Cardiac fibroblast (primary cell): ENCODE results near the gene DDX42.

Source experiments
- DNase-seq, 2 donors: peaks; one replicate each; pipeline versions ENCODE4 v3.0.0 to v3.0.0-alpha.2; 2010; ENCODE audit warnings: low read depth in 2 of 2
- H3K4me3 ChIP-seq, 2 donors: replicated peaks in 1 of 2; 1 replicate in 1 of 2; 2 replicates in 1 of 2; pipeline ENCODE4 v1.5.1; 2011; ENCODE audit warnings: low read depth in 2 of 2, low read length in 2 of 2, mild to moderate bottlenecking in 2 of 2, moderate library complexity in 1 of 2
- CTCF ChIP-seq: IDR thresholded peaks from one replicate; pipeline ENCODE4 v1.5.1; 2011; ENCODE audit warnings: low read depth, mild to moderate bottlenecking, low read length, inconsistent platforms

Gene DDX42

DNA sequence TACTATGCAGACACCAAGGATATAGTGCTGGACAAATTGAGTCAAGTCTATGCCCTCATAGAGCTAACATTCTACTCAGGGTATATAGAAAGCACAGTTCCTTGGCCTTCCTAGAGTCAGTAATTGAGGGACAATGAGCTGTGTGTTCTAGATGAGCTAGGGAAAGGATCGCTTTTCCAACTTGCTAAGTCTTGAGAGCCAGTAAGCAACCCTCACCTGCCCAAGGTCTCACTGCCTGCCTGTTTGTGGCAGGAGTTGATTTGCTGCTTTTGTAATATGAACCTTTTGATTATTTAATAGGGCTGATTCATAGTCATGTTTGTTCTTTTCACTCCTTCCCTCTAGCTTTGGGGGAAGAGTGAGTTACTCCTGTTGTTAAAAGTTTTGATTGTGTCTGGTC, 6.5 kb downstream of the DDX42 start:
- peak in 1 of 2 donors; percentile 27 for DNase-seq
- no peak overlapping the region for H3K4me3 ChIP-seq
- TF ChIP-seq CTCF = no peak

- H3K4me3 ChIP-seq = no peak overlapping the region
- no peak for DNase-seq
- TF ChIP-seq CTCF = no peak
Observed at GRCh38 chr17:63780928-63781327, 7.0 kb downstream of the DDX42 start.

- DNase-seq = no peak
- no peak overlapping the region for H3K4me3 ChIP-seq
- TF ChIP-seq CTCF = no peak
Observed at GRCh38 chr17:63783522-63783921, 9.6 kb downstream of the DDX42 start.

DNA sequence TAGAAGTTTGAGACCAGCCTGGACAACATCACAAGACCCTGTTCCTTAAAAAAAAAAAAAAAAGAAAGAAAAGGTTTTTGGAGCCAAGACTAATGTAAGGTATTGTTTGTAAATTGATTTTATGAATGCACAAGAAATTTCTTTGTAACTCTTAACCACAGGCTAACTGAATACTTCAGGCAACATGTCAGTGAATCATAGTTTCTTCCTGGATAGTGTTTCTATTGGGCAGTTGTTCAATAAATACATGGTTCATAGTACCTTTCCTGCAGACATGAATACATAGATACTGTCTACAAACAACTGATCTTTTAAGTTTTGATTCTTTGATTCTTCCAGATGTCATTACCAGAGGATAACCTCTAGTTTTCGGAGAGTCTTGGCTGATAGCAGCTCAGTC, 11.6 kb downstream of the DDX42 start:
- no peak for TF ChIP-seq CTCF
- DNase-seq = peak; percentile 31 to 56
- H3K4me3 ChIP-seq = no peak overlapping the region

DNA sequence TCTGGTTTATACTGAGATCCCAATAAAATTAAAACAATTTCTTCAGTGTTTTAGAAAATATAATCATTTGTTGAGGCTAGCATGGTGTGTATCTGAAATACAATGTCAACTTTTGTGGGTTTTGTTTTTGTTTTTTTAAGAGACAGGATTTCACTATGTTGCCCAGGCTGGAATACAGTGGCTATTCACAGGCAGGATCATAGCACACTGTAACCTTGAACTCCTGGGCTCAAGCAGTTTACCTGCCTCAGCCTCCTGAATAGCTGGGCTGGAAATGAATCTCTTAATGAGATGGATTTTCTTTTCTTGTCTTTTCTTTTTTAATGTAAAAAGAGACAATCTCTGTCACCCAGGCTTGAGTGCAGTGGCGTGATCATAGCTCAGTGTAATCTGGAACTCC, 12.1 kb downstream of the DDX42 start:
- no peak for TF ChIP-seq CTCF
- DNase-seq = no peak
- H3K4me3 ChIP-seq = no peak overlapping the region

GRCh38 chr17:63786971-63787711, 13.2 kb downstream of the DDX42 start:
- H3K4me3 ChIP-seq = no peak overlapping the region
- TF ChIP-seq CTCF = no peak
- no peak for DNase-seq

DNA sequence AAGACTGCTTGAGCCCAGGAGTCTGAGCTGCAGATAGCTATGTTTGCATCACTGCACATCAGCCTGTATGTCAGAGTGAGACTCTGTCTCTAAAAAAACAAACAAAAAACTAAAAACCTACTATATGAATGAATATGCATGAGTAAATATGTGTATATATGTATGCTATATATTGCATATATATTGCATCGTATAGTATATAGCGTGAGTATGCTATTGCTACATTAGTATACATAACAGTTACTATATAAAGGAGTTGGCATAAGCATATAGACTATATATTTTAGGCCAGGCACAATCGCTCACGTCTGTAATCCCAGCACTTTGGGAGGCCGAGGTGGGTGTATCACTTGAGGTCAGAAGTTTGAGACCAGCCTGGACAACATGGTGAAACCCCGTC, 16.1 kb downstream of the DDX42 start:
- DNase-seq = no peak
- H3K4me3 ChIP-seq = no peak overlapping the region
- TF ChIP-seq CTCF = no peak
